ENCODE results near the gene TUBA1C.
A peak's percentile ranks its signal among the peaks of the same experiment; 100 is the strongest.
"Not testable (repeated sequence)": the region's sequence is repeated elsewhere in the genome, so short reads cannot be mapped to it uniquely, and the experiment has no call there.

Gene TUBA1C

GRCh38 chr12:49320411-49321103 lies 55.7 kb downstream of the TUBA1C start:
- not testable (repeated sequence) for DNase-seq

GRCh38 chr12:49322367-49322707 lies 57.5 kb downstream of the TUBA1C start:
- DNase-seq: peak; percentile 63

GRCh38 chr12:49322708-49323523 lies 58.0 kb downstream of the TUBA1C start, which contains the start of gene TROAP:
Gene TROAP, plus strand, starts transcription at chr12:49323255. Its CDS starts 354 bp downstream, at chr12:49323609.
- peak; percentile 96 for DNase-seq

GRCh38 chr12:49323524-49324097 lies 58.7 kb downstream of the TUBA1C start:
- DNase-seq: no peak

All from activated CD8-positive, alpha-beta memory T cell treated with anti-CD3 and anti-CD28 coated beads for 24 hours (primary cell).